ENCODE data around the gene NOL9. TPM values are rescaled to one million over a fixed set of nuclear protein-coding genes. Genes with fewer than 3 reads are reported as not detected.

The NOL9 gene
- total and polyA plus RNA-seq, 10 of the 15 experiments (the other 5 are each of a cell fraction or from before 2014, with no cell fraction given), result 3.9 to 35.9 (median 23.0) TPM

DNA sequence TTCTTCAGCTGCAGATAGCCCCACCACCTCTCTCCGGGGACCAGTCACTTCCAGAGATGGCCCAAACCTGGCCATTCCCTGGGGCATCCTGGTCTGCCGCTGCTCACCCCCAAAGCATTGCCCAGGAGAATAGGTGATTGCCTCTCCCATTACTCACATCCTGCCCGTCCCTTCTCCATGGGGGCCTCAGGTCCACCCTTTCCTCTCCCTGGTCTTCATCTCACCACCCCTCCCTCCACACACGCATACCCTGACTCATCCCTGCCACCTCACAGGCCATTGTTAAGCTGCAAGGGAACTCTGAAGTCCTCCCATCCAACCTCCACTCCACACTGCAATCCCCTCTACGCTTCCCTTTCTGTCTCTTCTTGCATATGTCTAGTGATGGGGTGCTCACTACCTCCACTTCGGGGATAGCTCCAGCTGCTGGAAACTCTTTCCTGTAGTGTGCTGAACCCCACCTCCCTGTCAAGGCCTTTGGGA, 62.8 kb downstream of the NOL9 start, which contains the start of gene PLEKHG5:
Gene PLEKHG5 (minus strand): TSS at position 188 of the 483 bp plus-strand sequence. CDS start 14,096 bp downstream, outside the sequence.
- SMC1A ChIA-PET (ENCODE audit: uncharacterized antibody, unreplicated experiment), result interaction anchor here (0.8 to 1.4 kb wide), 4 partner anchors 22 to 88 kb away, joined by 3 read pairs; partner anchors contain the start of gene ZBTB48
- in situ Hi-C loops (cut with MboI), result loop anchor here (5.0 to 25.0 kb wide), 2 partner anchors 146 to 721 kb away; no protein-coding TSS in a partner anchor

GRCh38 chr1:6491081-6491449, 63.2 kb downstream of the NOL9 start:
- no TSS peak for BruUV-seq (replicated peaks)
- ATAC-seq (peak; percentile 7), DNase-seq (ENCODE audit: low read depth, low spot score) (no peak), FAIRE-seq (no peak)
- H3K4me1 ChIP-seq (ENCODE audit: control insufficient read depth, insufficient read depth, low read length), result no peaks in the 10 kb centered on the region
- H3K4me2 ChIP-seq (ENCODE audit: control insufficient read depth, insufficient read depth), result peak overlapping the region; percentile 99
- in situ Hi-C loops (cut with MboI) (loop anchor here (5.0 to 25.0 kb wide), 2 partner anchors 146 to 721 kb away; no protein-coding TSS in a partner anchor), intact Hi-C loops (cut with micrococcal nuclease; ENCODE audit: unreplicated experiment) (no loop called here)
- CTCF ChIA-PET, result interaction anchor here (0.6 to 4.9 kb wide), 18 partner anchors 9 to 245 kb away, joined by 3 to 25 read pairs (median 4); no protein-coding TSS in a partner anchor
- H2AFZ ChIP-seq (ENCODE audit: control insufficient read depth, low read depth, low read length), result peak overlapping the region; percentile 88
- no peaks in the 10 kb centered on the region for H3K36me3 ChIP-seq (ENCODE audit: control insufficient read depth in 2 of 2, insufficient read depth in 2 of 2, low read length in 1 of 2)
- SMC1A ChIA-PET (ENCODE audit: uncharacterized antibody, unreplicated experiment), result interaction anchor here (0.8 to 1.4 kb wide), 5 partner anchors 22 to 89 kb away, joined by 3 read pairs; partner anchors contain the start of gene ZBTB48
- no peaks in the 10 kb centered on the region; a peak in 2 of 4 replicates for H3K27me3 ChIP-seq (replicated peaks in 1 of 2; ENCODE audit: control insufficient read depth in 2 of 2, insufficient read depth in 2 of 2, low read length in 1 of 2)
- no peaks in the 10 kb centered on the region for H3K79me2 ChIP-seq (ENCODE audit: control insufficient read depth, insufficient read depth, low read length)
- H3K9ac ChIP-seq (ENCODE audit: control insufficient read depth, insufficient read depth, low read length), result peak overlapping the region; percentile 81
- POLR2A ChIA-PET, result interaction anchor here (0.7 kb wide), 1 partner anchor 663 kb away, joined by 3 read pairs; no protein-coding TSS in a partner anchor
- RAD21 ChIA-PET (ENCODE audit: unreplicated experiment), result interaction anchor here (1.5 to 1.8 kb wide), 3 partner anchors 22 to 156 kb away, joined by 5 to 6 read pairs (median 5); no protein-coding TSS in a partner anchor
- no peak for TF ChIP-seq TCF3 (IDR thresholded peaks at IDR 0.05; ENCODE audit: borderline replicate concordance, insufficient read depth, low read depth, low read length)
- peak; percentile 40; the same call in 1 of the 2 replicates for TF ChIP-seq ZNF384 (IDR thresholded peaks at IDR 0.05; ENCODE audit: borderline replicate concordance, low read depth, low read length)
- peaks cover 2% of the 10 kb centered on the region; the same call in 1 of the 2 replicates for H4K20me1 ChIP-seq (ENCODE audit: control insufficient read depth, insufficient read depth)
- H3K27ac ChIP-seq (ENCODE audit: control insufficient read depth, insufficient read depth), result peak overlapping the region; percentile 69
- 38% methylated on average over 5 of the region's 6 CpGs for WGBS (ENCODE audit: insufficient coverage, insufficient replicate concordance, low lambda C conversion rate, missing lambda C conversion rate)
- H3K9me3 ChIP-seq (replicated peaks; ENCODE audit: control insufficient read depth, insufficient read depth, low read length), result no peaks in the 10 kb centered on the region
- H3K4me3 ChIP-seq, result peak overlapping the region; percentile 89

More for the DNA sequence above, 62.8 kb downstream of the NOL9 start, which contains the start of gene PLEKHG5:
- TF ChIP-seq CREB1 (IDR thresholded peaks at IDR 0.05; ENCODE audit: low read depth), result no peak
- TF ChIP-seq HDGF (IDR thresholded peaks at IDR 0.05), result peak; percentile 65; the same call in 1 of the 2 replicates
- DNase-seq (ENCODE audit: low read depth, low spot score) (no peak), FAIRE-seq (no peak), ATAC-seq (no peak)
- Histone ChIP-seq H3K4me3 (peak within 1 kb of the TSS; percentile 89), H2AFZ (ENCODE audit: control insufficient read depth, low read depth, low read length) (peak within 1 kb of the TSS; percentile 88), H3K27ac (ENCODE audit: control insufficient read depth, insufficient read depth) (peak within 1 kb of the TSS; percentile 69), H3K4me1 (ENCODE audit: control insufficient read depth, insufficient read depth, low read length) (no peaks in the 10 kb centered on the region), H3K4me2 (ENCODE audit: control insufficient read depth, insufficient read depth) (peak within 1 kb of the TSS; percentile 99), H3K27me3 (replicated peaks in 1 of 2; ENCODE audit: control insufficient read depth in 2 of 2, insufficient read depth in 2 of 2, low read length in 1 of 2) (peaks cover 0 to 3% of the 10 kb centered on the region in 2 experiments; a peak in 2 of 4 replicates), H3K9me3 (replicated peaks; ENCODE audit: control insufficient read depth, insufficient read depth, low read length) (no peaks in the 10 kb centered on the region), H4K20me1 (ENCODE audit: control insufficient read depth, insufficient read depth) (no peaks in the 10 kb centered on the region), H3K9ac (ENCODE audit: control insufficient read depth, insufficient read depth, low read length) (peak within 1 kb of the TSS; percentile 81), H3K36me3 (ENCODE audit: control insufficient read depth in 2 of 2, insufficient read depth in 2 of 2, low read length in 1 of 2) (no peaks in the 10 kb centered on the region), H3K79me2 (ENCODE audit: control insufficient read depth, insufficient read depth, low read length) (no peaks in the 10 kb centered on the region)
- 57% methylated on average over 6 of the region's 6 CpGs for WGBS (ENCODE audit: insufficient coverage, insufficient replicate concordance, low lambda C conversion rate, missing lambda C conversion rate)
- BruUV-seq (replicated peaks), result no TSS peak
- ChIA-PET POLR2A (interaction anchor here (1.0 kb wide), 1 partner anchor 32 kb away, joined by 3 read pairs; no protein-coding TSS in a partner anchor), CTCF (interaction anchor here (0.8 to 4.9 kb wide), 9 partner anchors 8 to 156 kb away, joined by 3 to 25 read pairs (median 6); no protein-coding TSS in a partner anchor), RAD21 (ENCODE audit: unreplicated experiment) (interaction anchor here (1.5 to 1.8 kb wide), 3 partner anchors 22 to 156 kb away, joined by 5 to 6 read pairs (median 5); no protein-coding TSS in a partner anchor)
- intact Hi-C loops (cut with micrococcal nuclease; ENCODE audit: unreplicated experiment), result no loop called here
